Transverse colon (tissue), 4 donors: Measurements from ENCODE around the gene CLASRP. TPM values are rescaled to one million over a fixed set of nuclear protein-coding genes. Genes with fewer than 3 reads are reported as not detected.

Experiments
- DNase-seq: peaks from one replicate; pipeline ENCODE4 v3.0.0-alpha.2; 2019
- H3K27ac ChIP-seq, 4 donors: fragments of 200-600 bp; sonication (generic); 2 replicates each; pipeline ENCODE4 v1.5.1; 2016 to 2018; ENCODE audit warnings: inconsistent platforms in 4 of 4
- H3K27me3 ChIP-seq: fragments of 200-600 bp; sonication (generic); 2 replicates; pipeline ENCODE4 v1.5.1; 2017; ENCODE audit warnings: inconsistent platforms
- H3K36me3 ChIP-seq, 4 donors: fragments of 200-600 bp; sonication (generic); 2 replicates each; pipeline ENCODE4 v1.5.1; 2017 to 2019; ENCODE audit warnings: inconsistent platforms in 4 of 4
- H3K4me1 ChIP-seq, 4 donors: fragments of 200-600 bp; sonication (generic); 2 replicates each; pipeline ENCODE4 v1.5.1; 2017 to 2020; ENCODE audit warnings: inconsistent platforms in 4 of 4
- H3K4me3 ChIP-seq, 4 donors: fragments of 200-600 bp; sonication (generic); 1 replicate in 1 of 4; 2 replicates in 3 of 4; pipeline versions ENCODE4 v1.5.1 to v1.6.1; 2017 to 2019; ENCODE audit warnings: inconsistent platforms in 4 of 4
- H3K9me3 ChIP-seq, 2 donors: fragments of 200-600 bp; sonication (generic); 2 replicates each; pipeline ENCODE4 v1.5.1; 2017 to 2019; ENCODE audit warnings: inconsistent platforms in 2 of 2
- EP300 ChIP-seq: sonication (generic); formaldehyde crosslinking; IDR thresholded peaks from one replicate; pipeline ENCODE4 v1.6.1; 2017; ENCODE audit warnings: antibody characterized with exemption, low read depth
- POLR2A ChIP-seq: fragments of 450-650 bp; IDR thresholded peaks from one replicate; pipeline ENCODE4 v1.6.1; 2016; ENCODE audit warnings: antibody characterized with exemption, mild to moderate bottlenecking, moderate library complexity
- POLR2AphosphoS5 ChIP-seq, 3 donors: sonication (generic); formaldehyde crosslinking; IDR thresholded peaks; one replicate each; pipeline ENCODE4 v1.6.1; 2016; ENCODE audit warnings: antibody characterized with exemption in 3 of 3
- WGBS, 2 donors: methylation state at CpG; one replicate each; pipeline ENCODE4 v1.1.5; 2018; ENCODE audit warnings: low coverage in 1 of 2; 5-methylcytosine and 5-hydroxymethylcytosine counted together
- in situ Hi-C, 4 donors: fragments of 200-750 bp; cut with MboI; loops; one replicate each; pipeline versions ENCODE4 v1.15.0 to v1.15.1; 2017; ENCODE audit warnings: low sequenced_read_pairs in 3 of 4, low pct_ligation_motif_present in 1 of 4, low pct_unique_long_range_greater_than_20kb in 1 of 4
- intact Hi-C: fragments of 100-400 bp; cut with DNase I; formaldehyde crosslinking; loops from one replicate; pipeline ENCODE4 v1.15.1; 2023; ENCODE audit warnings: low total_unique reads
- total RNA-seq, 4 donors: library from RNA; depleted of rRNA; stranded (reverse); fragments of >200 nt; gene quantifications; one replicate each; pipeline ENCODE4 v1.1.0, GENCODE V29; 2016
- TF ChIP-seq, protein P1 (sequence below), 5 experiments: fragments of 200-600 bp in 3 of 5; fragments of 450-650 bp in 2 of 5; sonication (generic) in 3 of 5; IDR thresholded peaks; 1 replicate in 2 of 5; 2 replicates in 3 of 5; pipeline ENCODE4 v1.5.1; 2016 to 2017; ENCODE audit warnings: antibody characterized with exemption in 5 of 5, inconsistent platforms in 3 of 5, mild to moderate bottlenecking in 2 of 5, moderate library complexity in 1 of 5

CLASRP gene
- total RNA-seq, 4 donors from 2014 or later, result 82.6 to 382 (median 100) TPM

DNA sequence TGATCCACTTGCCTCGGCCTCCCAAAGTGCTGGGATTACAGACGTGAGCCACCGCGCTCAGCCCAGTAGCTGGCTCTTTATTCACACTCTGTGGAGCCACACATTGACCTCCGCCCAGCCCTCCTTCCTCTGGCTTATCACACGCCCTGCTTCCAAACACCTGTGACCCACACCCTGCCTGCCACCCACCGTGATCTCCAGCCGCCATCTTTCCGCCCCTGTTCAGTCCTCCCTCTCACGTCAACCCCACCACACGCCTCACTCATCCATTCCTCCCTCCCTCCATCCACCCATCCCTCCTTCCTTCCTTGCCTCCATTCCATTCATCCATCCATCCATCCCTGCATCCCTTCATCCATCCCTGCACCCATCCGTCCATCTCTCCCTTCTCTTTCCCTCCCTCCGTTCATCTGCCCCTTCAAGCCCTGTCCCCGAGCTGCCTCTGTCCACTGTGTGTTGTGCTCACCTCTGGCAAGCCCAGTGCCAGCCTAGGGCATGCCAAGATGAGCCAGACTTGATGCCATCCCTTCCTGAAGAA lies 19.8 kb downstream of the CLASRP start:
- Histone ChIP-seq H3K9me3 (no peaks in the 10 kb centered on the region), H3K27me3 (no peaks in the 10 kb centered on the region), H3K4me1 (no peaks in the 10 kb centered on the region), H3K36me3 (peaks cover 0 to 77% (median 34%) of the 10 kb centered on the region in 4 donors), H3K4me3 (no peak overlapping the region), H3K27ac (no peak overlapping the region)
- 83 to 85% methylated on average over 10 to 14 of the region's 14 CpGs for WGBS, 2 donors
- no peak for TF ChIP-seq POLR2AphosphoS5 (IDR thresholded peaks at IDR 0.05)
- TF ChIP-seq POLR2A, result no peak
- TF ChIP-seq, protein P1, sequence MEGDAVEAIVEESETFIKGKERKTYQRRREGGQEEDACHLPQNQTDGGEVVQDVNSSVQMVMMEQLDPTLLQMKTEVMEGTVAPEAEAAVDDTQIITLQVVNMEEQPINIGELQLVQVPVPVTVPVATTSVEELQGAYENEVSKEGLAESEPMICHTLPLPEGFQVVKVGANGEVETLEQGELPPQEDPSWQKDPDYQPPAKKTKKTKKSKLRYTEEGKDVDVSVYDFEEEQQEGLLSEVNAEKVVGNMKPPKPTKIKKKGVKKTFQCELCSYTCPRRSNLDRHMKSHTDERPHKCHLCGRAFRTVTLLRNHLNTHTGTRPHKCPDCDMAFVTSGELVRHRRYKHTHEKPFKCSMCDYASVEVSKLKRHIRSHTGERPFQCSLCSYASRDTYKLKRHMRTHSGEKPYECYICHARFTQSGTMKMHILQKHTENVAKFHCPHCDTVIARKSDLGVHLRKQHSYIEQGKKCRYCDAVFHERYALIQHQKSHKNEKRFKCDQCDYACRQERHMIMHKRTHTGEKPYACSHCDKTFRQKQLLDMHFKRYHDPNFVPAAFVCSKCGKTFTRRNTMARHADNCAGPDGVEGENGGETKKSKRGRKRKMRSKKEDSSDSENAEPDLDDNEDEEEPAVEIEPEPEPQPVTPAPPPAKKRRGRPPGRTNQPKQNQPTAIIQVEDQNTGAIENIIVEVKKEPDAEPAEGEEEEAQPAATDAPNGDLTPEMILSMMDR (IDR thresholded peaks at IDR 0.05), result no peak
- no peak for TF ChIP-seq EP300
- intact Hi-C loops (no loop called here), in situ Hi-C loops (no loop called here)
- no peak for DNase-seq

DNA sequence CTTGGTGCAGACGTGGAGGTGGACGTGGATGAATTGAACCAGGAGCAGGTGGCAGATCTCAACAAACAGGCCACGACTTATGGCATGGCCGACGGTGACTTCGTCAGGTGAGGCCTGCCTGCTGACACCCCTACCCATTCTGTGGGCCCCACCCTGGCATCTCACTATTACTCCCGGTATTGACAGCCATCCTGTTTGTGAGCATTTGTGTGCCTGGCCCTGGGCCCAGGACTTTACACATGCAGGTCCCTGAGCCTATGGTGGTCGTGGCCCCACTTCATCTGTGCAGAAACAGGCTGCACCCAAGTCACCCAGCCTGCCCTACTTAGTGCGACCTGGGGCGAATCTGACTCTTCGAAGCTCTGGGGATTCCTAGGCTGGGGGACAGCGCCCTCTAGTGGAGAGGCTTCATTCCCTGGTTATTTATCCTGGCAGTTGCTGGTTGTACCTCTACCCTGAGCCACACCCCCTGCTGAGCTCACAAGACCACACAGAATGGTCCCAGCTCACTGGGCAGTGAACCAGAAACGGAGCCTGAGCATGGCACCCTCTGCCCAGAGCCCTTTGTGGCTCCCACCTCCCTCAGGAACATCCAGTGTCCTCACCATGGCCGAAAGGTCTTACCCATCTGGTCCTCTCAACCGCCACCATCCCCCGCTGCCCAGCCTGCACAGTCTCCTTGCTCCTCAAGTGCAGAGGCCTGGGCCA lies 20.6 kb downstream of the CLASRP start:
- H3K36me3 ChIP-seq, result peaks cover 0 to 77% (median 37%) of the 10 kb centered on the region in 4 donors
- H3K4me3 ChIP-seq, result no peak overlapping the region
- H3K4me1 ChIP-seq, result no peaks in the 10 kb centered on the region
- no peaks in the 10 kb centered on the region for H3K27me3 ChIP-seq
- in situ Hi-C loops, result no loop called here
- intact Hi-C loops, result no loop called here
- no peak for TF ChIP-seq POLR2A
- TF ChIP-seq, protein P1 (IDR thresholded peaks at IDR 0.05), result peak; percentile 89 to 93 (median 92)
- H3K27ac ChIP-seq, result no peak overlapping the region
- no peaks in the 10 kb centered on the region for H3K9me3 ChIP-seq
- 52% methylated on average over 16 of the region's 16 CpGs; no CpG with 5 or more reads in 1 of the 2 donors for WGBS, 2 donors
- DNase-seq, result peak; percentile 87

DNA sequence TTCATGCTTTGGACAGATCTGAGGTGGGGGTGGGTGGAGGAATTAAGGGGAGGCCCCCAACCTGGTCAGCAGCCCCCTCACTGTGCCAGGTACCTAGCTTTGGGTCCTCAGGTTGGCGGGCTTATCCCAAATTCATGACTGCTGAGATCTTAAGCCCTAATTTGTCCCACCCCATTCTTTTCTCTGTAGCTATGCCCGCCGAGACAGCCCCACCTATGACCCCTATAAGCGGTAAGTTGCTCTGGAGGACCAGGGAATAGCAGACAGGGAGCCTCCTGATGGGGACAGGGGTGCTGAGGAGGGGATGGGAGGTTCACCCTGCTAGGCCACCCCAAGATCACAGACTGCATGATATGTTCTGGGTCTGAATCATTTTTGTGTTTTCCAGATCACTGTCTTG lies 23.1 kb downstream of the CLASRP start:
- TF ChIP-seq POLR2AphosphoS5 (IDR thresholded peaks at IDR 0.05) (no peak), POLR2A (no peak), EP300 (no peak)
- TF ChIP-seq, protein P1 (IDR thresholded peaks at IDR 0.05), result no peak
- H3K4me1 ChIP-seq, result no peaks in the 10 kb centered on the region
- H3K9me3 ChIP-seq, result no peaks in the 10 kb centered on the region
- H3K4me3 ChIP-seq, result no peak overlapping the region
- DNase-seq, result no peak
- no peak overlapping the region for H3K27ac ChIP-seq
- intact Hi-C loops (no loop called here), in situ Hi-C loops (loop anchor here in 1 of 4 donors (10.0 kb wide), 1 partner anchor 77 kb away; no protein-coding TSS in a partner anchor)
- WGBS, 2 donors, result 93% methylated on average over 4 of the region's 4 CpGs; no CpG with 5 or more reads in 1 of the 2 donors
- peaks cover 0 to 58% (median 29%) of the 10 kb centered on the region in 4 donors for H3K36me3 ChIP-seq
- H3K27me3 ChIP-seq, result no peaks in the 10 kb centered on the region

DNA sequence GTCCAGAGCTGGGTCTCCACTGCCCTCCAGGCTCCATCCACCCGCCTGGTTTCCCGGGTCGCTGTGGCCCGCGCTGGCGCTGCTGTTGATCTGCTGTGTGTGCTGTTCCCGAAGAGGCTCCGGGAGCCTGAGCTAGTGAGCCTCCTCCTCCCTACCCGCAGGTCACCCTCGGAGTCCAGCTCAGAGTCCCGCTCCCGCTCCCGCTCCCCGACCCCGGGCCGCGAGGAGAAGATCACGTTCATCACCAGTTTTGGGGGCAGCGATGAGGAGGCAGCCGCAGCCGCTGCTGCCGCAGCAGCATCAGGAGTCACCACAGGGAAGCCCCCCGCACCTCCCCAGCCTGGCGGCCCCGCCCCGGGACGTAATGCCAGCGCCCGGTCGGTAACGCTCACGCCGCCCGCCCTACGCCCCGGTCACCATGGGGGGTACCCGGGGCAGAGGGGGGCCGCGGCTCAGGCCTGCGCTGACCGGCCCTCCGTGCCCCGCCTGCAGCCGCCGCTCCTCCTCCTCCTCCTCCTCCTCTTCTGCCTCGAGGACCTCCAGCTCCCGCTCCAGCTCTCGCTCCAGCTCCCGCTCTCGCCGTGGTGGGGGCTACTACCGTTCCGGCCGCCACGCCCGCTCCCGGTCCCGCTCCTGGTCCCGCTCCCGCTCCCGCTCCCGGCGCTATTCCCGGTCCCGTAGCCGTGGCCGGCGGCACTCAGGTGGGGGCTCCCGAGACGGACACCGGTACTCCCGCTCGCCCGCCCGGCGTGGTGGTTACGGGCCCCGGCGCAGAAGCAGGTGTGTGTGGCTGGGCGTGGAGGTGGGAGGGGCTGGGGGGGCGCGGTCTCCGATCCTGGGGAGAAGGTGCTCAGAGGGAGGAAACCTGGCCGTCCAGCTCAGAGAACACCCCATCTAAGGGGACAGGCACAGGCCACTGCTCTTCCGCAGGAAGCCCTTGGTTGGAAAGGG lies 25.3 kb downstream of the CLASRP start:
- H3K27me3 ChIP-seq, result no peaks in the 10 kb centered on the region
- peaks cover 0 to 52% (median 26%) of the 10 kb centered on the region in 4 donors for H3K36me3 ChIP-seq
- H3K4me3 ChIP-seq, result no peak overlapping the region
- H3K9me3 ChIP-seq, result no peaks in the 10 kb centered on the region
- no peak for DNase-seq
- no peaks in the 10 kb centered on the region for H3K4me1 ChIP-seq
- TF ChIP-seq, protein P1 (IDR thresholded peaks at IDR 0.05), result no peak
- TF ChIP-seq POLR2A (no peak), POLR2AphosphoS5 (IDR thresholded peaks at IDR 0.05) (no peak), EP300 (no peak)
- intact Hi-C loops, result no loop called here
- in situ Hi-C loops, result loop anchor here in 1 of 4 donors (10.0 kb wide), 1 partner anchor 79 kb away; no protein-coding TSS in a partner anchor
- no peak overlapping the region for H3K27ac ChIP-seq
- 95% methylated on average over 85 of the region's 85 CpGs; no CpG with 5 or more reads in 1 of the 2 donors for WGBS, 2 donors
